Lower lobe of right lung (tissue), 2 donors: ENCODE results near the gene TRERF1. TPM values are rescaled to one million over a fixed set of nuclear protein-coding genes. Genes with fewer than 3 reads are reported as not detected.
"Not testable (repeated sequence)": the region's sequence is repeated elsewhere in the genome, so short reads cannot be mapped to it uniquely, and the experiment has no call there.

Source experiments
- ATAC-seq, 2 donors: fragments of 200-7000 bp; cut with Tn5 transposase; one replicate each; pipeline ENCODE4 v1.9.1; 2020 to 2022; ENCODE audit warnings: mild to moderate bottlenecking in 2 of 2, moderate library complexity in 2 of 2
- DNase-seq: peaks from one replicate; pipeline ENCODE4 v3.0.0-alpha.2; 2020
- H3K27ac ChIP-seq: fragments of 200-600 bp; one replicate; pipeline ENCODE4 v1.8.0; 2022
- H3K27me3 ChIP-seq: fragments of 200-600 bp; one replicate; pipeline ENCODE4 v1.8.0; 2022; ENCODE audit warnings: low read depth
- H3K36me3 ChIP-seq: fragments of 200-600 bp; one replicate; pipeline ENCODE4 v1.8.0; 2022; ENCODE audit warnings: mild to moderate bottlenecking
- H3K4me1 ChIP-seq: fragments of 200-600 bp; one replicate; pipeline ENCODE4 v1.8.0; 2022
- H3K4me3 ChIP-seq: fragments of 200-600 bp; one replicate; pipeline ENCODE4 v1.8.0; 2022; ENCODE audit warnings: mild to moderate bottlenecking
- H3K9me3 ChIP-seq: fragments of 200-600 bp; one replicate; pipeline ENCODE4 v1.8.0; 2022
- intact Hi-C: fragments of 100-400 bp; cut with DNase I; formaldehyde crosslinking; loops from one replicate; pipeline ENCODE4 v1.11.0; 2022
- total RNA-seq: library from RNA; stranded (reverse); fragmentation: NEBNext Ultra II Directional; extraction: Animal tissue kit (Norgen Biotek cat#: 25700); gene quantifications from one replicate; pipeline ENCODE4 v1.2.1, GENCODE V29; 2021
- TF ChIP-seq, protein P1 (sequence below): fragments of 200-600 bp; IDR thresholded peaks from one replicate; pipeline ENCODE4 v1.8.0; 2022; ENCODE audit warnings: antibody characterized with exemption, mild to moderate bottlenecking
- donor health status: DM: no; HTN: yes; CAD: no; lungs with severe emphysema.

Gene TRERF1
- total RNA-seq, 1 donor from 2014 or later, result 5.6 TPM

DNA sequence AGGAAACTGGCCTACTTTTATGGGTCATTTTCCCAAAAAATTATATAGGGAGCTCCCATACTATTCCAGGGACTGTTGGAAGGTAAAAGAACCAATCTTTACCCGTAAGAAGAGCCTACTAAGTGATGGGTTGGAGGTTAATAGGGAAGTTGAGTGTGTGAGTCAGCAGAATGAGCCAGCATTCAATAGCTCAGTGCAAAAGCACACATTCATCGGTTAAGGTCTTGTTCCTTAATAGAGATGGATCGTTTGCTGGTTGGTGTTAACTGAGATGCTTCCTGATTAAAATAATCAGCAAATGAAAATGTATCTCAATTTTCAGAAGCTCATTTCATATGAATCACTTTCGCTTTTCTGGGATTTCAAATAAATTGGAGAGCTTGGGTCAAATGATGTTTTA lies 118.8 kb downstream of the TRERF1 start:
- Histone ChIP-seq H3K27ac (no peak overlapping the region), H3K27me3 (no peaks in the 10 kb centered on the region), H3K36me3 (no peaks in the 10 kb centered on the region), H3K9me3 (no peaks in the 10 kb centered on the region), H3K4me3 (no peak overlapping the region), H3K4me1 (no peaks in the 10 kb centered on the region)
- TF ChIP-seq, protein P1, sequence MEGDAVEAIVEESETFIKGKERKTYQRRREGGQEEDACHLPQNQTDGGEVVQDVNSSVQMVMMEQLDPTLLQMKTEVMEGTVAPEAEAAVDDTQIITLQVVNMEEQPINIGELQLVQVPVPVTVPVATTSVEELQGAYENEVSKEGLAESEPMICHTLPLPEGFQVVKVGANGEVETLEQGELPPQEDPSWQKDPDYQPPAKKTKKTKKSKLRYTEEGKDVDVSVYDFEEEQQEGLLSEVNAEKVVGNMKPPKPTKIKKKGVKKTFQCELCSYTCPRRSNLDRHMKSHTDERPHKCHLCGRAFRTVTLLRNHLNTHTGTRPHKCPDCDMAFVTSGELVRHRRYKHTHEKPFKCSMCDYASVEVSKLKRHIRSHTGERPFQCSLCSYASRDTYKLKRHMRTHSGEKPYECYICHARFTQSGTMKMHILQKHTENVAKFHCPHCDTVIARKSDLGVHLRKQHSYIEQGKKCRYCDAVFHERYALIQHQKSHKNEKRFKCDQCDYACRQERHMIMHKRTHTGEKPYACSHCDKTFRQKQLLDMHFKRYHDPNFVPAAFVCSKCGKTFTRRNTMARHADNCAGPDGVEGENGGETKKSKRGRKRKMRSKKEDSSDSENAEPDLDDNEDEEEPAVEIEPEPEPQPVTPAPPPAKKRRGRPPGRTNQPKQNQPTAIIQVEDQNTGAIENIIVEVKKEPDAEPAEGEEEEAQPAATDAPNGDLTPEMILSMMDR, result no peak
- DNase-seq (no peak), ATAC-seq (no peak)
- intact Hi-C loops, result no loop called here

DNA sequence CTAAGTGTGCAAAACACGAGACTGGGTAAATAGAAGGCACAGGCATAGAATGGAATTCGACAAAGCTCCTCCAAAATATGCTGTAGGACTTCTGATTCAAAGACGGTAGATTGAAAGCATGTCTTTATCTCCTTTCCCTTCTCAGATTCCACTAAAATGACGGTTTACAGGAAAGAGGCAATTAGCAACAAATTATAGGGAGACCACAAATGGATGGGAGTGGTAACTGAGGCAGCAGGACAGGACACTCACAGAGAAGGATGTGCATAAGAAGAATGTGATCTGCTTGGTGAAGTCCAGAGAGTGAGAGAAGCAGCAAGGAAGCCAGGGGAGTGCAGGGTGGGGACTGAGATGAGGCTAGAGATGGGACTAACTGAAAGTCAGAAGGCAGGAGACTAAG lies 120.7 kb downstream of the TRERF1 start:
- TF ChIP-seq, protein P1, result no peak
- Histone ChIP-seq H3K4me1 (no peaks in the 10 kb centered on the region), H3K27me3 (no peaks in the 10 kb centered on the region), H3K4me3 (no peak overlapping the region), H3K9me3 (no peaks in the 10 kb centered on the region), H3K27ac (no peak overlapping the region), H3K36me3 (no peaks in the 10 kb centered on the region)
- DNase-seq, result no peak
- no peak for ATAC-seq
- intact Hi-C loops, result no loop called here

DNA sequence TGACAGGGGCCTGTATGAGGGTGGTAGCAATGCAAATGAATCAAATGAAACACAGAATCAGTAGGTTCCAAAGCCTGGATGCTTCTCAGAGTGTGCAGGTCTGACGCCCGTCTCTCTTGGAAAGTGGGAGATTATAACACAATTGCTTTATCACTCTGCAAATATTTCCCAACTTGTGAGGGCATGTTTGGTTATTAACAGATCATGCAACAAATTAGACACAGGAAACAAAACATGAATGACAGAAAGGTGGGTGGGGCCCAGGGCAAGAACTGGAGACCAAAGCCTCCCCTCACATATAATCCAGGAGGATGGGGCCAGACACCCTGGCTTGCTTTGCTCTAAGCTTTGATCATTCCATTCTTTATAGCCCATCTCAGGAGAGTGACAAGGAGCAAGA lies 125.5 kb downstream of the TRERF1 start:
- TF ChIP-seq, protein P1, result no peak
- ATAC-seq (no peak), DNase-seq (no peak)
- H3K36me3 ChIP-seq, result no peaks in the 10 kb centered on the region
- intact Hi-C loops, result no loop called here
- H3K4me3 ChIP-seq, result no peak overlapping the region
- H3K27me3 ChIP-seq, result no peaks in the 10 kb centered on the region
- no peak overlapping the region for H3K27ac ChIP-seq
- no peaks in the 10 kb centered on the region for H3K9me3 ChIP-seq
- H3K4me1 ChIP-seq, result no peaks in the 10 kb centered on the region

DNA sequence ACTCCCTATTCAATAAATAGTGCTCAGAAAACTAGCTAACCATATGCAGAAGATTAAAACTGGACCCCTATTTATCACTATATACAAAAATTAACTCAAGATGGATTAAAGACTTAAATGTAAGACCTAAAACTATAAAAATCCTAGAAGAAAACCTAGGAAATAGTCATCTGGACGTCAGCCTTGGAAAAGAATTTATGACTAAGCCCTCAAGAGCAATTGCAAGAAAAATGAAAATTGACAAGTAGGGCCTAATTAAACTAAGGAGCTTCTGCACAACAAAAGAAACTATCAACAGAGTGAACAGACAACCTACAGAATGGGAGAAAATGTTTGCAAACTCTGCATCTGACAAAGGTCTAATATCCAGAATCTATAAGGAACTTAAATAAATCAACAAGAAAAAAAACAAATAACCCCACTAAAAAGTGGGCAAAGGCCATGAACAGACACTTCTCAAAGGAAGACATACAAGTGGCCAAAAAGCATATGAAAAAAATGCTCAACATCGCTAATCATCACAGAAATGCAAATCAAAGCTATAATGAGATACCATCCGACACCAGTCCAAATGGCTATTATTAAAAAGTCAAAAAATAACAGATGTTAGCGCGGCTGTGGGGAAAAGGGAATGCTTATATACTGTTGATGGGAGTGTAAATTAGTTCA lies 126.9 kb downstream of the TRERF1 start:
- H3K9me3 ChIP-seq, intact Hi-C loops, H3K27ac ChIP-seq, H3K27me3 ChIP-seq, H3K36me3 ChIP-seq, H3K4me3 ChIP-seq, DNase-seq, ATAC-seq, H3K4me1 ChIP-seq: not testable (repeated sequence)

DNA sequence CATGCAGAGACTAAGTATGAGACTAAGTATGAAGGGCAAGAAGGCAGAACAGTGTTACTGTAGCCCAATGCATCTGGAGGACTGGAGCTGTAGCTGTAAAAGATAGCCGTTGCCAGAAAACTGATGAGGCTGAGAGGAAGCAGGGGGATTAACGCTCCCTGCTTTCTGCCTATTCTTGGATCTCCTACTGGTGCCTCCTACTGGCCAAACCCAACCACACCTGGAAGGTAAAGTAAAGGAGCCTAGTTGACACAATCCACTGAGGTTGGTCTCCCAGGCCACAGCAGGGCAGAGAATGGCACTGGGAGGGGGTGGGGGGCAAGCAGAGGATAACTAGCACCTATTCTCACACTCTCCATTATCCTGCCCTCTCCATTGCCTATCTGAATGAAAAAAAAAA lies 129.1 kb downstream of the TRERF1 start:
- no peak for DNase-seq
- Histone ChIP-seq H3K4me3 (no peak overlapping the region), H3K27ac (no peak overlapping the region), H3K36me3 (no peaks in the 10 kb centered on the region), H3K4me1 (no peaks in the 10 kb centered on the region), H3K27me3 (no peaks in the 10 kb centered on the region), H3K9me3 (no peaks in the 10 kb centered on the region)
- TF ChIP-seq, protein P1, result no peak
- ATAC-seq, result no peak
- intact Hi-C loops, result no loop called here

DNA sequence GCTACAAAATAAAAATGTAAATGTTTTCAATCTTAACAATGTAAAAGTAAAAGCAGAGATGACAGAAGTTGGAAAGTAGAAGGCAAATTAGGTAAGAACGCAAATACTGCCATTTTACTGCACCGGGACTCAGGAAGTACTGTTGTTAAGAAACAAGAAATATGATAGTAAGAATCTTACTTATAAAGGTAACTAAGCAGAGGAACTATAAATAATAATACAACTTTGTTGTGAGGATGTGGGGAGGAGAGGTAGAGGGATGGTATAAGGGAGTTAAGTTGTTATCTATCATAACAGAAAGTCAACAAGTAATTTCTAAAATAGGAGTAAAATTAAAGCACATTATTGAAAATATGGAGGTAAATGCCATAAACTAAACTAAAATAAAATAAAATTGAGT lies 129.8 kb downstream of the TRERF1 start:
- Histone ChIP-seq H3K27me3 (no peaks in the 10 kb centered on the region), H3K27ac (no peak overlapping the region), H3K36me3 (no peaks in the 10 kb centered on the region), H3K9me3 (no peaks in the 10 kb centered on the region), H3K4me3 (no peak overlapping the region), H3K4me1 (peaks cover 3% of the 10 kb centered on the region)
- TF ChIP-seq, protein P1, result no peak
- no peak for ATAC-seq
- intact Hi-C loops, result no loop called here
- no peak for DNase-seq
